HG03521 (cell line): ENCODE measurements around the gene DHX16.

Experiments
- ATAC-seq: cut with Tn5 transposase; IDR thresholded peaks from one replicate; pipeline ENCODE4 v1.9.1; 2021; ENCODE audit warnings: mild to moderate bottlenecking, moderate library complexity; ENCODE audit not compliant: unreplicated experiment

Gene DHX16

DNA sequence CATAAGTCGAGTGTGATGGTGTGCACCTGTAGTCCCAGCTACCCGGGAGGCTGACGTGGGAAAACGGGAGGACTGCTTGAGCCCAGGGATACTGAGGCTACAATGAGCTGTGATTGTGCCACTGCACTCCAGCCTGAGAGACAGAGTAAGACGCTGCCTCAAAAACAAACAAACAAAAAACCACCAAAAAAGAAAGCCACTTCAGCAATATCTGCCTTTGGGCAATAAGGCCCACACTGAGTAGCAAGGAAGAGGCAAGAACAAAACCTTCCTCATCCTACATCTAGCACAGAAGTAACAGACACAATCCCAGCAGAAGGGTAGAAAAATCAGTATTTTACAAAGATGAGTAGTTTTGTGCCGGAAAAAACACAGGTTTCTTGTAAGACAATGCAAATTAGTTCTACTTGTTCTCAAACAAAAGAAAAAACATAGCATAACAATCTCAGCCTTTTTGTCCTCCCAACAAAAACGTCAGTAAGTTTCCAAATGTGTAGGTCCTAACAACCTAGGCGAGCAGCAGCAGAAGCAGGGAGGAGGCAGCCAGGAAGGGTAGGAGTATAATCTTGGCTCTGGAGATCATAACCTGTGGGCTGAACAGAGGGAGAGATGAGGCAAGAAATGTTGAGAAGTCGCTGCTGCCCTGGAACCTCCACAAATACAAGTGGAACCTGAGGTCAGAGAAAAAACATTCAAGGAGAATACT, 61.5 kb downstream of the DHX16 start:
- no peak for ATAC-seq

- ATAC-seq, result no peak
Measured at GRCh38 chr6:30610065-30610464, 62.7 kb downstream of the DHX16 start.

GRCh38 chr6:30603961-30604360, 68.8 kb downstream of the DHX16 start:
- ATAC-seq, result no peak
